Measurements from ENCODE around the gene ERAP2.

Gene ERAP2

GRCh38 chr5:96855031-96855872 is 21.0 kb upstream of the ERAP2 start:
- no peaks in the 10 kb centered on the region for H3K36me3 Mint-ChIP-seq (ENCODE audit: low read depth)
- H3K4me1 Mint-ChIP-seq (ENCODE audit: low read depth) = peaks cover 19% of the 10 kb centered on the region
- H3K4me3 Mint-ChIP-seq = no peak overlapping the region
- H3K27me3 Mint-ChIP-seq (ENCODE audit: low read depth) = peaks cover 7% of the 10 kb centered on the region
- no peaks in the 10 kb centered on the region for H3K9me3 Mint-ChIP-seq
- no peak overlapping the region for H3K27ac Mint-ChIP-seq
- no peak for DNase-seq (ENCODE audit: low spot score)

GRCh38 chr5:96856371-96856770 is 19.9 kb upstream of the ERAP2 start:
- H3K27me3 Mint-ChIP-seq (ENCODE audit: low read depth) = peaks cover 4% of the 10 kb centered on the region
- no peak overlapping the region for H3K4me3 Mint-ChIP-seq
- DNase-seq (ENCODE audit: low spot score) = no peak
- peaks cover 24% of the 10 kb centered on the region for H3K4me1 Mint-ChIP-seq (ENCODE audit: low read depth)
- H3K9me3 Mint-ChIP-seq = no peaks in the 10 kb centered on the region
- H3K36me3 Mint-ChIP-seq (ENCODE audit: low read depth) = no peaks in the 10 kb centered on the region
- no peak overlapping the region for H3K27ac Mint-ChIP-seq

GRCh38 chr5:96857454-96857853 is 18.8 kb upstream of the ERAP2 start:
- H3K27ac Mint-ChIP-seq = peak overlapping the region; percentile 43
- no peaks in the 10 kb centered on the region for H3K36me3 Mint-ChIP-seq (ENCODE audit: low read depth)
- H3K4me3 Mint-ChIP-seq = no peak overlapping the region
- no peaks in the 10 kb centered on the region for H3K27me3 Mint-ChIP-seq (ENCODE audit: low read depth)
- H3K9me3 Mint-ChIP-seq = no peaks in the 10 kb centered on the region
- peaks cover 24% of the 10 kb centered on the region for H3K4me1 Mint-ChIP-seq (ENCODE audit: low read depth)
- no peak for DNase-seq (ENCODE audit: low spot score)

- H3K4me1 Mint-ChIP-seq (ENCODE audit: low read depth) = peaks cover 26% of the 10 kb centered on the region
- H3K9me3 Mint-ChIP-seq = no peaks in the 10 kb centered on the region
- H3K27ac Mint-ChIP-seq = peak overlapping the region; percentile 43
- no peaks in the 10 kb centered on the region for H3K36me3 Mint-ChIP-seq (ENCODE audit: low read depth)
- H3K27me3 Mint-ChIP-seq (ENCODE audit: low read depth) = no peaks in the 10 kb centered on the region
- no peak for DNase-seq (ENCODE audit: low spot score)
- H3K4me3 Mint-ChIP-seq = no peak overlapping the region
Observed at GRCh38 chr5:96857924-96858323, 18.4 kb upstream of the ERAP2 start.

DNA sequence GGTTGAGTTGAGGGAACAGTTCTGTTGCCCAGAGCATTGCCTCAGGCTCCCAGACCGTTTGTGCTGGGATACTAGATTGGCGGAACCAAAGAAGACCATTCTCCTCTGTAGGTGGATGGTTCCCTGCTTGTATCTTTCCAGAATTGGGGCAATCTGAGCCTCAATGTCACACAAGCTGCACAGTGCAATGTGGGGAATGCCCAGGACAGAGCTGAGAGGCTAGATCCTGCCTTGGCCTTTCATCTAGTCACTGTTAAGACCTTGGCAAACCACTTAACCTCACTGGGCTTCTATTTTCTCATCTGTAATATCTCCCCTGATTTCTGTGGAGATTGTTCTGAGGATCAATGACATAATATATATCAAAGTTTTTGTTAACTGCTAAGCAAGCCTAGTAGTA is 16.9 kb upstream of the ERAP2 start:
- H3K4me3 Mint-ChIP-seq = no peak overlapping the region
- H3K4me1 Mint-ChIP-seq (ENCODE audit: low read depth) = peaks cover 40% of the 10 kb centered on the region
- H3K27ac Mint-ChIP-seq = no peak overlapping the region
- no peaks in the 10 kb centered on the region for H3K27me3 Mint-ChIP-seq (ENCODE audit: low read depth)
- DNase-seq (ENCODE audit: low spot score) = no peak
- no peaks in the 10 kb centered on the region for H3K36me3 Mint-ChIP-seq (ENCODE audit: low read depth)
- no peaks in the 10 kb centered on the region for H3K9me3 Mint-ChIP-seq

- Mint-ChIP-seq H3K27me3 (ENCODE audit: low read depth) (no peaks in the 10 kb centered on the region), H3K36me3 (ENCODE audit: low read depth) (no peaks in the 10 kb centered on the region), H3K27ac (no peak overlapping the region), H3K9me3 (no peaks in the 10 kb centered on the region), H3K4me3 (no peak overlapping the region), H3K4me1 (ENCODE audit: low read depth) (peaks cover 43% of the 10 kb centered on the region)
- DNase-seq (ENCODE audit: low spot score) = no peak
Observed at GRCh38 chr5:96861076-96861475, 15.2 kb upstream of the ERAP2 start.

DNA sequence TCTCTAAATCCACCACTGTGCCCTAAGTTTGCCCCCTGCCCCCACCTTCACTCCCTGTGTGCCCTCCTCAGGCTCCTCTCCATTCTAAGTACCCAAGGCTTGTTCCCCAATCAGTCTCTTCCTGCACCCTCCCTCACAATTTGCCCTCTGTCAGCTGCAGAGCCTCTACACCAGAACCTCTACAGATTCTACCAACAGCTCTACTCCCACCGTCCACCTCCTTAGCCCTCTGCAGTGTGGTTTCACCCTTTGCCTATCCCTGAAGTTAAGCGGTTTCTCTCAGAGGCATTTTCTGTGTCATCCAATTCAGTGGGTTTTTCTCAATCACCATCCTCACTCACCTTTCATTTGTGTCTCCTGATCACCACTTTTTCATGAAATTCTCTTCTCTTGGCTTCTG is 13.2 kb upstream of the ERAP2 start:
- H3K36me3 Mint-ChIP-seq (ENCODE audit: low read depth) = no peaks in the 10 kb centered on the region
- no peak overlapping the region for H3K4me3 Mint-ChIP-seq
- H3K9me3 Mint-ChIP-seq = no peaks in the 10 kb centered on the region
- H3K4me1 Mint-ChIP-seq (ENCODE audit: low read depth) = peaks cover 31% of the 10 kb centered on the region
- no peaks in the 10 kb centered on the region for H3K27me3 Mint-ChIP-seq (ENCODE audit: low read depth)
- no peak for DNase-seq (ENCODE audit: low spot score)
- peak overlapping the region; percentile 14 for H3K27ac Mint-ChIP-seq

- H3K4me3 Mint-ChIP-seq = no peak overlapping the region
- H3K4me1 Mint-ChIP-seq (ENCODE audit: low read depth) = peaks cover 32% of the 10 kb centered on the region
- no peak overlapping the region for H3K27ac Mint-ChIP-seq
- H3K36me3 Mint-ChIP-seq (ENCODE audit: low read depth) = no peaks in the 10 kb centered on the region
- no peaks in the 10 kb centered on the region for H3K27me3 Mint-ChIP-seq (ENCODE audit: low read depth)
- DNase-seq (ENCODE audit: low spot score) = no peak
- no peaks in the 10 kb centered on the region for H3K9me3 Mint-ChIP-seq
Observed at GRCh38 chr5:96863949-96864584, 12.2 kb upstream of the ERAP2 start.

DNA sequence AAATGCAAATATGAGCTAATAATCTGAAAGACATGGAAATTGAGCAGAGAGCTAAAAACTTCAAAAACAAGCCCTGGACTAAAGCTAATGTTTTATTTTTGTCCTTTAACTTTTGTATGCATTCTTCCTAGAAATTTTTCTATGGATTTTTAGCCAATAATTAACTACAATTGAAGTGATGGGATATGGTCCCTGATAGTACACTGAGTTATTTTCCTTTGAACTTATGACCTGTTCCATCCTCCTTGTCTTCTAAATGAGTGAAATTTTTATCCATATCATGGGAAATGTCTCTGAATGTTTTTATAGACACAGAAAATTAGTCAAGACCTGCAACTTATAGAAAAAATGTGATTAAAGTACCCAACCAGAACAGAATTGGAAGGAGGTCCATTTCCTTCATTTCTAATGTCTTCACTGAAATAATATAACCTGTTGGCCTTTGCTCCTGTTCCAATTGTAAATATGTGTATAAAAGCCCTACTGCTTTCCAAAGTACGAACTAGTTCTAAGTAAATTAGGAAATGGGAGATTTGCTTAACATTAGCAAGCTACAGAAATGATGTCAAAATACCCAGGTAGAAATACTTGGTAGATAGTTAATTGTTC is 11.3 kb upstream of the ERAP2 start:
- no peaks in the 10 kb centered on the region for H3K9me3 Mint-ChIP-seq

DNA sequence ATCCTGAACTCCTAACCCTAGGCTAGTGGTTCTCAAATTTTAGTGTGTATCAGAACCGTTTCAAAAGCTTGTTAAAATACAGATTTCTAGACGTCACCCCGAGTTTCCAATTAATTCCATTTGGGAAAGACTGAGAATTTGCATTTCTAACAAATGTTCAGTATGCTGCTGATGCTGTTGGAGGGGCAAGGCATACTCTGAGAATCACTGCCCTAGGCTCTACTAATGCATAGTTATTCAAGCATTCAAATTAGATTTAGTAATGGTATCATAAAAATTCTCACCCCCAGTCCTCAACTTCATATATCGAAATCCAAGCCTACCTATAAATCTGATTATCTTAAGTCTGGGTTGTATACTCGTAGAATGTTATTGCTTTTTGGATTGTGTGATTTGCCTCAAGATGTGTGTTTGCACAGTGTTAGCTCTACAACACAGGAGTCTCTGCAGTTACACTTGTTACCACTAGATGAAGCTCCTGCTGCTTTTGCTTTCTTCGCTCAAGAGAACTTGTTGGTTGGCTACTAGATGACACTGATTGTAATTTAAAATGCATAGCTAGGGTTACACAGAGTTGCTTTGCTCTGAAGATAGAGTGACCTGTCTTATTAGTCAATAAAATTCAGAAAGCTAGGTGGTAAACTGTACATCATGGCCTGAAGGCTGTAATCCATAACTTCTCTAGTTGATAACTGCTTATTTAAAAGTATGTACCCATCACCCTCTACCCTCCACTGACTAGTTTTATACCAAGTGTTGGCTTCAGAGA is 7.5 kb upstream of the ERAP2 start:
- H3K36me3 Mint-ChIP-seq (ENCODE audit: low read depth) = peaks cover 3% of the 10 kb centered on the region
- H3K27me3 Mint-ChIP-seq (ENCODE audit: low read depth) = no peaks in the 10 kb centered on the region
- H3K4me1 Mint-ChIP-seq (ENCODE audit: low read depth) = peaks cover 58% of the 10 kb centered on the region
- H3K4me3 Mint-ChIP-seq = peak overlapping the region; percentile 61
- DNase-seq (ENCODE audit: low spot score) = peak; percentile 42
- H3K27ac Mint-ChIP-seq = peak overlapping the region; percentile 27
- no peaks in the 10 kb centered on the region for H3K9me3 Mint-ChIP-seq

More for the DNA sequence above, 11.3 kb upstream of the ERAP2 start:
- Mint-ChIP-seq H3K4me3 (no peak overlapping the region), H3K27me3 (ENCODE audit: low read depth) (no peaks in the 10 kb centered on the region), H3K27ac (no peak overlapping the region), H3K36me3 (ENCODE audit: low read depth) (no peaks in the 10 kb centered on the region), H3K4me1 (ENCODE audit: low read depth) (peaks cover 41% of the 10 kb centered on the region)
- no peak for DNase-seq (ENCODE audit: low spot score)

GRCh38 chr5:96869372-96869641 is 7.0 kb upstream of the ERAP2 start:
- H3K9me3 Mint-ChIP-seq = no peaks in the 10 kb centered on the region
- H3K27me3 Mint-ChIP-seq (ENCODE audit: low read depth) = no peaks in the 10 kb centered on the region
- H3K4me1 Mint-ChIP-seq (ENCODE audit: low read depth) = peaks cover 58% of the 10 kb centered on the region
- peak overlapping the region; percentile 61 for H3K4me3 Mint-ChIP-seq
- peaks cover 3% of the 10 kb centered on the region for H3K36me3 Mint-ChIP-seq (ENCODE audit: low read depth)
- peak overlapping the region; percentile 27 for H3K27ac Mint-ChIP-seq
- no peak for DNase-seq (ENCODE audit: low spot score)

- Mint-ChIP-seq H3K4me1 (ENCODE audit: low read depth) (peaks cover 63% of the 10 kb centered on the region), H3K27ac (peak overlapping the region; percentile 91), H3K4me3 (peak overlapping the region; percentile 61), H3K27me3 (ENCODE audit: low read depth) (no peaks in the 10 kb centered on the region), H3K9me3 (no peaks in the 10 kb centered on the region), H3K36me3 (ENCODE audit: low read depth) (peaks cover 3% of the 10 kb centered on the region)
- DNase-seq (ENCODE audit: low spot score) = peak; percentile 51
Observed at GRCh38 chr5:96870094-96871026, 5.9 kb upstream of the ERAP2 start.

DNA sequence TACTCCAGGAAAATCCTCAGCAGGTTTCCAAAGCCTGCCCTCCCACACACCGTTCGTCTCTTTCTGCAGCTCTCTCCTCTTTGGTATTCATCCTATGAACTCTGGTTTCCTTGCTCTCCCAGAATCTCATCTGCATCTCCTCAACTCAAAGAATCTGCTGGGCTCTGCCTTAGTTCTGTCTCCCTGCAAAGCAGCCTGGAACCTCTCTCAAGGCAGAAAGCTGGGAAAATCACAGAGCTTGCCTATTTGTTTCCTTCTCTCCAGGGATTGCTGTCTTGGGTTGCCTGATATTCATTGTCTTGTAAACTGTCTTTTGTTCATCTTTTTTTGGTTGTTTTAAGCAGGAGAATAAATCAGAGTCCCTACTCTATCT is 5.3 kb upstream of the ERAP2 start:
- Mint-ChIP-seq H3K36me3 (ENCODE audit: low read depth) (peaks cover 3% of the 10 kb centered on the region), H3K9me3 (no peaks in the 10 kb centered on the region), H3K4me1 (ENCODE audit: low read depth) (peaks cover 69% of the 10 kb centered on the region), H3K27ac (peak overlapping the region; percentile 91), H3K4me3 (peak overlapping the region; percentile 61), H3K27me3 (ENCODE audit: low read depth) (no peaks in the 10 kb centered on the region)
- DNase-seq (ENCODE audit: low spot score) = no peak
